Measurements from ENCODE around the gene PRCD.
A peak's percentile ranks its signal among the peaks of the same experiment; 100 is the strongest.
"Not testable (repeated sequence)": the region's sequence is repeated elsewhere in the genome, so short reads cannot be mapped to it uniquely, and the experiment has no call there.

PRCD gene

DNA sequence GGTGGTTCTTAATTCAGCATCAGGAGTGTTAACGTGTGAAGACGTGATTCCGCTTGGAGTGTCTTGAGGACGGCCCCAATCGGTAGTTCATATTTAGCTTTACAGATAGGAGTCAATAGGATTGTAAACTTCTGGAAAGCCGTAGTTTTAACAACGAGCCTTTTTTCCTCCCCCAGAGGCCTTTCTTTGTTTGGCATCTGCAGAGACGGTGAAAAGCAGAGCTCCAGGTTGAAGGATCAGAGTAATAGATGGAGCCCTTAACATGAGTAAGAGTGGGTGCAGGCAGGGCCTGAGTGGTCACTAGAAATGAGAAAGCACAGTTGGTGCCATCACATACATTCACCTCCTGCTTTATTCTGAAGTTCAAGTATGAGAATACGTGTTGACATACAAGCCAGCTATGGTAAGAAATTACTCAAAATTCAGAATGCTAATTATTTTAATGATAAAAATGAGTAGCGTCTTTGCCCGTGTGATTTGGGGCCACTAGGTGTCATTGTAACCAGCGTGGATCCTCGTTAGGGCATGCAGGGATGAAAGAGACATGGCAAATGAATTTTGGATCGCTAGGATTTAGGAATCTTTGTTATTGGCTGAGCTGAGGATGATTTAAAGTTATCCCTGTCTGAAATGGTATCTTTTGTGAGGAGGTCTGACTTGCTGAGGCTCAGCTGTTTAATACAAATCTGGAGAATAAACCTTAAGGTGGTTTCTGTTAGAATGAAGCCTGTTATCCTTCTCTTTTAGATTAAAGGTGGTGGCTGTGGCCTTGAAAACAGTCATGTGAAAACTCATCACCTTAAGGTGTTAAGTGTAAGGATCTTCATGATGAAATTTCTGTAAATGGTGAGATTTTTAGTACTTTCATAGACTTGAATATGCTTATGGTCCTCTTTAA lies 18.6 kb downstream of the PRCD start:
- DNase-seq = peak; percentile 49

DNA sequence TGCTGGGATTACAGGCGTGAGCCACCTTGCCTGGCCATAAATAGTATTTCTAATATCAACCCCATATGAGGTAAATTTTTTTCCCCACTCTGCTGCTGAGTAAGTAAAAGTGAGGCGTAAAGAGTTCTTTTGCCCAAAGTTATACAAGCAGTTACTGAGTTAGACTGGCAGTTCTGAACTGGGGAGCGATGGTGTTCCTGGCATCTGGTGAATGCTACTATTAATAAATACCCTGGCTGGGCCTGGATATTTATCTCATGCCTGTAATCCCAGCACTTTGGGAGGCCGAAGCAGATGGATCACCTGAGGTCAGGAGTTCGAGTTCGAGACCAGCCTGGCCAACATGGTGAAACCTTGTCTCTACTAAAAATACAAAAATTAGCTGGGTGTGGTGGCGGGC lies 19.6 kb downstream of the PRCD start:
- DNase-seq = not testable (repeated sequence)

- DNase-seq = no peak
Observed at GRCh38 chr17:76560036-76560876, 20.4 kb downstream of the PRCD start.

GRCh38 chr17:76560877-76561221 lies 21.0 kb downstream of the PRCD start:
- DNase-seq = no peak

- DNase-seq = no peak
Observed at GRCh38 chr17:76561332-76561731, 21.5 kb downstream of the PRCD start.

DNA sequence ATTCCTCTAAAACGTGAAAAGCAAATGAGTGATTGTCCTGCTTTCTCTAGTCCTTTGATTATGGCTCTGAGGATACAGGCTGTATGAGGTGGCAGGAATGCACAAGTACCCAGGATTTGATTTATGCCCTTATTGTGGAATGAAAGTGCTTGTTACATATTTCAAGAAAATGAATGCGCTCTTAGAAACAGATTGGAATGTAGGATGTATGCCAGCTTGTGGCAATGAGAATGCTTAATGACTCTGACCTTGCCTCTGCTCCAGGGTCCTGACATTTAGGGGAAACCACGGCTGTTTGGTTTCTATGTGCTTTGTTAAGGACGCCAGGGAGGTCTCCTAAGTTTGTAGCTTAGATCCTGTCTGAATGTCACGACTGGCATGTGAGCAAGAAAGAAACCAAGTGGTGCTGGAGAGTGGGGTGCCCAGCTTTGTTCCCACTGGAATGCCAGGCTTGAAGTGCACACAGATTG lies 22.0 kb downstream of the PRCD start:
- no peak for DNase-seq

DNA sequence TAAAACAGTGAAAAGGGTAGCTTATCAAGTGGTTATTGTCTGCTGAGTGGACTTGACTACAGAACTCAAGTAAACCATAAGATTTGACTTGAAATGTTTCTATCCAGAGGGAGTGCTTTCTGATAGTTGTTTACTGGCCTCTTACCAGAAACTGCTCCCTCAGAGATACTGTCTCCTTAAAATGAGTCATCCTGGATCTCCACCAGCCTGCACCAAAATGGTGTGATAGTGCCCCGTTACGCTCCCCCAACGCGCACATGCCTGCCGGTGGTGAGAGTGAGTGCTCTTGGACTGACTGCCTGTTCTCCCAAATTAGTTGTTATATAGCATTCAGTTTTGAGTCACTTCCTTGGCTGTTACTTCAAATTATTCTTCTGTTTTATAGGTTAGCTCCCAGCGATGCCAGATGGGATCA lies 22.9 kb downstream of the PRCD start:
- DNase-seq = no peak

GRCh38 chr17:76563359-76563758 lies 23.5 kb downstream of the PRCD start:
- DNase-seq = not testable (repeated sequence)

DNA sequence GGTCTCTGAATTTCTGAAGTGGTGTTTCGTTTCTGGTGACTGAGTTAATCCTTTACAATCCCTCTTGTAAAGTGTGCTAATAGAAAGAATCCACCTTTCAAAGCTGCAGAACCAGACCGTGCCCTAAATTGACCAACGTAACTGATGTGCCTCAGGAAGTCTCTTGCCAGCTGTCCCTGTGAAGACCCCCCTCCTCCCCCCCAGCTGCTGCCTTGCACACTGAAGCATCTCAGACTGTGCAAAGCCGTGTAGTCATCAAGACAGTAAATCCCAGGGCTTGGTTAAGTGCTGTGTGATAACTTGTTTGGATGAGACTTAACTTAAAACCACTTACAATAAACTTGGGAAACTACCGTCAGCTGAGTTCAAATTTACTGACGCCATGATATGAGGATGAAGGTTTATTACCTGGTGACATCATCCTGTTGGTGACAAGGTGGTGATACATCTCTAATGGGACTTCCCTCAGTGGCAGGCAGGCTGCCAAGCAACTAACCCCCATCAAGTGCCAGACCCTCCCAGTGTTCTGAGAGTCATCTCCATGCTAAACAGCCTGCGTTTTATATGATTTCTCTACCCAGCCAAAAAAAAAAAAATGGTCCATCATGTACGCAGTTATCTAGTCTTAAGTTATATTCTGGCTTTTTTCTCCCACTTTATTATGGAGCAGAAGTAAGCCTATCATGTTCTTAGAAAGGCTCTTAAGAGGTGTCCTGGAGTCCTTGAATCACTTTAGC lies 25.3 kb downstream of the PRCD start:
- DNase-seq = not testable (repeated sequence)

- DNase-seq = no peak
Observed at GRCh38 chr17:76565728-76566612, 26.1 kb downstream of the PRCD start.

GRCh38 chr17:76566613-76566943 lies 26.7 kb downstream of the PRCD start:
- DNase-seq = no peak

- no peak for DNase-seq
Observed at GRCh38 chr17:76566988-76567431, 27.2 kb downstream of the PRCD start.

- no peak for DNase-seq
Observed at GRCh38 chr17:76567634-76568432, 28.0 kb downstream of the PRCD start.

- no peak for DNase-seq
Observed at GRCh38 chr17:76568811-76569221, 29.0 kb downstream of the PRCD start.

DNA sequence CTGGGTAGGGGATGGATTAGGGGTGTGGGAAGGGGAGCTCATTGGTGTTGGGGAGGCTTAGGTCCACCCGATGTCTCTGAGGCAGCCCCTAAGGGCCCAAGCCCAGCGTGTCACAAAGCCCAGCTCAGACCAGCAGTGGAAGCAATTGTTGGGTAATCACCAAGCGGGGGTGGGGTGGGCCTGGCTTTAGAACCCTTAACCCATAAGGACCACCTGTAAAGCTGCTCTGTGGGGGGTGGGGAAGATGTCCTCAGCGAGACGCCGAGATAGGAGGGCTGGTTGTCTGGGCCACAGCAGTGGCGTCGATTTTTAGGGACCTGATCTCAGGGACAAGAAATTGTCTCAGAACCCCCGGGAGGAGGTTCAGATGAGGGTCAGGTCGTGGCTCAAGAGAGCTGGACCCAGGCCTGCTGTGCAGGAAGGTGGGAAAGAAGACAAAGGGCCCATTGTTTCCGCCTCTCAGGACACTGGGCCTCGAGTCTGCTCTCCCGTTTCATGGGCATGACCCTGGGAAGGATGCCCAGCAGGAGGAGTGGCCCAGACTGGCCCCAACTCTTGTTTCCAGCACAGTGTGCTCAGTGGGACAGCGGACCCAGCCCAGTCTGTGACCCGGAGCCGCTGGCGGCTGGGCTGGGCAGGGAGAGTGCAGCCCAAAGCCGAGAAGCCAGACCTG lies 29.9 kb downstream of the PRCD start:
- no peak for DNase-seq

DNA sequence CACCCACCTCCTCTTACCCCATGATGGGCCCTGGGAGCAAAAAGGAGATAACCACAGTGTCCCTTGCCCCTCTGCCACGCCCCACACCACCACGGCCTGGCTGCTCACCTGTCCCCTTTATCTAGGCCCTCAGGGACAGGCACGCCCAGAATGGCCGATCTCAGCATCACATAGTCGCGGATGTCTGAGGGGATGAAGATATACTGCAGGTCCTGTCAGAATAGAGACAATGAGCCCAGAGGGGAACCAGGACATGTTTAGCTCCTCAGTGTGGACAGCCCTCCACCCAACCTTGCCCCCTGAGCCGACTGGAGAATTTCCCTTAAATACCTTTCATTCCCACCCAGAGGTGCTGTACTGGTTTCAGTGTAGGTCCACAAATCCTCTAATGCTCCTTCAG lies 30.6 kb downstream of the PRCD start:
- no peak for DNase-seq

DNA sequence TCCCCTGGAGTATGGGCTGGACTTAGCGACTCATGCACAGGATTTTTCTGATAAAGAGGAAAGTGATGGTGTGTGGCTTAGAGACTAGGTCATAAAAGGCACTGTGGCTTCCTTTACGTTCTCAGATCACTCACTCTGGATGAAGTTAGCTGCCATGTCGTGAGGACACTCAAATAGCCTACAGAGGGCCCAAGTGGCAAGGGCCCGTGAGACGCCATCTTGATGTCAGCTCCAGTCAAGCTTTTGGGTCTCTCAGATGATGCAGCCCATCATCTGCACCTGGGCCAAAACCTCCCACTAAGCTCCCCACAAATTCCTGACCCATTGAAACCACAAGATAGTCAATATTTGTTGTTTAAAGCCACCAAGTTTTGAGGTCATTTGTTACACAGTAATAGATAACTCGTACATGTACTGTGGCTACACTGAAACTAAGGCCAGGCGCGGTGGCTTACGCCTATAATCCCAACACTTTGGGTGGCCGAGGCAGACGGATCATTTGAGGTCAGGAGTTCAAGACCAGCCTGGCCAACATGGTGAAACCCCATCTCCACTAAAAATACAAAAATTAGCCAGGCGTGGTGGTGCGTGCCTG lies 31.1 kb downstream of the PRCD start:
- no peak for DNase-seq

- DNase-seq = no peak
Observed at GRCh38 chr17:76572201-76572910, 32.5 kb downstream of the PRCD start.

GRCh38 chr17:76573096-76573495 lies 33.3 kb downstream of the PRCD start:
- no peak for DNase-seq

GRCh38 chr17:76574166-76574565 lies 34.3 kb downstream of the PRCD start:
- no peak for DNase-seq
